GM12878 (cell line): ENCODE results near the gene FAM3B. TPM values are rescaled to one million over a fixed set of nuclear protein-coding genes. Genes with fewer than 3 reads are reported as not detected.

Source experiments
- ATAC-seq: fragments of 200-7000 bp; cut with Tn5 transposase; 3 replicates; pipeline ENCODE4 v1.9.1; 2020; ENCODE audit warnings: mild to moderate bottlenecking, moderate library complexity
- BruUV-seq: library from RNA; stranded (reverse); fragments of 400-500 nt; replicated peaks from 2 replicates; lab custom pipeline; 2021; lab: Mats Ljungman, UMichigan
- CTCF ChIA-PET: fragments of 300-600 bp; sonication (Branson Sonifier 250); formaldehyde crosslinking; extraction: SDS; loops from one replicate; lab custom pipeline; 2021; ENCODE audit warnings: inconsistent platforms; lab: Yijun Ruan, JAX
- POLR2A ChIA-PET: fragments of 350-600 bp; formaldehyde crosslinking; extraction: SDS; loops from one replicate; lab custom pipeline; 2021; ENCODE audit warnings: inconsistent platforms; lab: Charles Lee
- RAD21 ChIA-PET: fragments of 300-600 bp; sonication (Branson Sonifier 250); formaldehyde crosslinking; loops from one replicate; lab custom pipeline; 2023; ENCODE audit warnings: antibody characterized with exemption; ENCODE audit not compliant: unreplicated experiment; lab: Charles Lee
- SMC1A ChIA-PET: fragments of 300-600 bp; sonication (Branson Sonifier 250); formaldehyde crosslinking; loops from one replicate; lab custom pipeline; 2023; ENCODE audit not compliant: unreplicated experiment, uncharacterized antibody; lab: Charles Lee
- DNase-seq: peaks from one replicate; pipeline ENCODE4 v3.0.0-alpha.2; 2011; ENCODE audit warnings: low read depth, low spot score
- FAIRE-seq: peaks from 3 replicates; lab custom pipeline; 2011; peaks lifted over from hg19 to GRCh38; lab: Jason Lieb, UNC
- H2AFZ ChIP-seq: 2 replicates; pipeline ENCODE4 v1.6.0; 2011; ENCODE audit warnings: low read depth, low read length, control low read depth; ENCODE audit not compliant: control insufficient read depth
- H3K27ac ChIP-seq: 2 replicates; pipeline ENCODE4 v1.5.1; 2011; ENCODE audit warnings: control low read depth; ENCODE audit not compliant: control insufficient read depth, insufficient read depth
- H3K27me3 ChIP-seq, 2 experiments: replicated peaks in 1 of 2; 2 replicates each; pipeline versions ENCODE4 v1.6.0 to v1.6.1; 2011; ENCODE audit warnings: low read length in 1 of 2; ENCODE audit not compliant: control insufficient read depth in 2 of 2, insufficient read depth in 2 of 2
- H3K36me3 ChIP-seq, 2 experiments: 2 replicates each; pipeline ENCODE4 v1.5.1; 2011; ENCODE audit warnings: low read length in 1 of 2; ENCODE audit not compliant: control insufficient read depth in 2 of 2, insufficient read depth in 2 of 2
- H3K4me1 ChIP-seq: 2 replicates; pipeline ENCODE4 v1.6.1; 2011; ENCODE audit warnings: mild to moderate bottlenecking, low read length, moderate library complexity, mixed read lengths; ENCODE audit not compliant: control insufficient read depth, insufficient read depth
- H3K4me2 ChIP-seq: 2 replicates; pipeline ENCODE4 v1.6.0; 2011; ENCODE audit warnings: control low read depth; ENCODE audit not compliant: control insufficient read depth, insufficient read depth
- H3K4me3 ChIP-seq: fragments of 200-600 bp; sonication (generic); 2 replicates; pipeline ENCODE4 v1.5.1; 2016
- H3K79me2 ChIP-seq: 2 replicates; pipeline ENCODE4 v1.6.0; 2011; ENCODE audit warnings: low read length; ENCODE audit not compliant: control insufficient read depth, insufficient read depth
- H3K9ac ChIP-seq: 2 replicates; pipeline ENCODE4 v1.8.0; 2011; ENCODE audit warnings: low read length, control low read depth, mixed read lengths; ENCODE audit not compliant: control insufficient read depth, insufficient read depth
- H3K9me3 ChIP-seq: replicated peaks from 3 replicates; pipeline ENCODE4 v1.5.1; 2011; ENCODE audit warnings: mild to moderate bottlenecking, low read length; ENCODE audit not compliant: control insufficient read depth, insufficient read depth
- H4K20me1 ChIP-seq: 2 replicates; pipeline ENCODE4 v1.6.0; 2011; ENCODE audit not compliant: control insufficient read depth, insufficient read depth
- CBX5 ChIP-seq: sonication (generic); IDR thresholded peaks from 2 replicates; pipeline ENCODE4 v1.6.1; 2016; ENCODE audit warnings: low read depth, moderate library complexity, mild to moderate bottlenecking, inconsistent platforms
- DPF2 ChIP-seq: fragments of 450-650 bp; IDR thresholded peaks from 2 replicates; pipeline ENCODE4 v1.6.1; 2017; ENCODE audit warnings: mild to moderate bottlenecking
- MEF2B ChIP-seq: fragments of 450-650 bp; IDR thresholded peaks from 2 replicates; pipeline ENCODE4 v1.6.1; 2018; ENCODE audit warnings: mild to moderate bottlenecking, moderate library complexity; ENCODE audit not compliant: partially characterized antibody, poor library complexity, severe bottlenecking
- NBN ChIP-seq: fragments of 450-650 bp; IDR thresholded peaks from 2 replicates; pipeline ENCODE4 v1.6.1; 2016
- NFXL1 ChIP-seq: fragments of 450-650 bp; IDR thresholded peaks from 2 replicates; pipeline ENCODE4 v1.6.1; 2017; ENCODE audit warnings: antibody characterized with exemption, mild to moderate bottlenecking, borderline replicate concordance
- NRF1 ChIP-seq: conservative IDR thresholded peaks from 2 replicates; pipeline ENCODE4 v1.6.1; 2011; ENCODE audit warnings: mild to moderate bottlenecking, low read depth, low read length, improper control_type of control experiment
- SPI1 ChIP-seq: IDR thresholded peaks from 2 replicates; pipeline ENCODE4 v1.6.1; 2011; ENCODE audit warnings: low read depth, mild to moderate bottlenecking, low read length, moderate library complexity, borderline replicate concordance; ENCODE audit not compliant: insufficient read depth
- SRF ChIP-seq, 2 experiments: IDR thresholded peaks; 2 replicates each; pipeline ENCODE4 v1.6.1; 2011; ENCODE audit warnings: low read depth in 2 of 2, low read length in 2 of 2, mild to moderate bottlenecking in 1 of 2, moderate library complexity in 1 of 2
- YY1 ChIP-seq: IDR thresholded peaks from 2 replicates; pipeline ENCODE4 v1.6.1; 2011; ENCODE audit warnings: low read depth, mild to moderate bottlenecking, low read length
- ZSCAN29 ChIP-seq: fragments of 450-650 bp; IDR thresholded peaks from 2 replicates; pipeline ENCODE4 v1.6.1; 2017; ENCODE audit warnings: mild to moderate bottlenecking, moderate library complexity
- WGBS: methylation state at CpG from one replicate; pipeline ENCODE4 v1.1.6; 2016; ENCODE audit warnings: low lambda C conversion rate; ENCODE audit not compliant: insufficient replicate concordance, insufficient coverage; ENCODE audit errors: missing lambda C conversion rate; 5-methylcytosine and 5-hydroxymethylcytosine counted together
- in situ Hi-C: fragments of 300-500 bp; cut with MboI; formaldehyde crosslinking; loops from 9 replicates; pipeline ENCODE4 v1.14.3; 2018; ENCODE audit warnings: mixed read lengths
- intact Hi-C: fragments of 100-400 bp; cut with micrococcal nuclease; formaldehyde crosslinking; loops from one replicate; pipeline ENCODE4 v1.14.2; 2022; ENCODE audit not compliant: unreplicated experiment
- polyA plus RNA-seq, 11 experiments: library from polyadenylated mRNA; depleted of rRNA in 4 of 11; unstranded in 6 of 11; stranded (reverse) in 5 of 11; fragments of >200 nt; fragmentation: Nextera tagmentation in 4 of 11; fragmentation: Illumina TruSeq in 1 of 11; extraction: Ambion mirVana in 4 of 11; extraction: Trizol in 1 of 11; gene quantifications; 1 replicate in 1 of 11; 2 replicates in 10 of 11; pipeline versions ENCODE4 v1.2.1 to v1.2.3, GENCODE V29; 2011 to 2016; ENCODE audit warnings: inconsistent platforms in 2 of 11, missing spikeins in 2 of 11, low read depth in 1 of 11
- total RNA-seq, 4 experiments: library from RNA; depleted of rRNA in 3 of 4; stranded (reverse); fragments of >200 nt in 3 of 4; fragmentation: Illumina TruSeq in 1 of 4; extraction: Trizol in 1 of 4; gene quantifications; 2 replicates each; pipeline versions ENCODE4 v1.2.1 to v1.2.3, GENCODE V29; 2013 to 2021
- TF ChIP-seq, protein P1 (sequence below): IDR thresholded peaks from 2 replicates; pipeline ENCODE4 v1.6.1; 2012; ENCODE audit warnings: low read depth, low read length, improper control_type of control experiment
- TF ChIP-seq, protein P2 (sequence below): fragments of 450-650 bp; IDR thresholded peaks from 2 replicates; pipeline ENCODE4 v1.6.1; 2017; ENCODE audit warnings: mild to moderate bottlenecking

Gene FAM3B
- total and polyA plus RNA-seq, 10 of the 15 experiments (the other 5 are each of a cell fraction or from before 2014, with no cell fraction given) = 0.12 TPM; not detected in 9

DNA sequence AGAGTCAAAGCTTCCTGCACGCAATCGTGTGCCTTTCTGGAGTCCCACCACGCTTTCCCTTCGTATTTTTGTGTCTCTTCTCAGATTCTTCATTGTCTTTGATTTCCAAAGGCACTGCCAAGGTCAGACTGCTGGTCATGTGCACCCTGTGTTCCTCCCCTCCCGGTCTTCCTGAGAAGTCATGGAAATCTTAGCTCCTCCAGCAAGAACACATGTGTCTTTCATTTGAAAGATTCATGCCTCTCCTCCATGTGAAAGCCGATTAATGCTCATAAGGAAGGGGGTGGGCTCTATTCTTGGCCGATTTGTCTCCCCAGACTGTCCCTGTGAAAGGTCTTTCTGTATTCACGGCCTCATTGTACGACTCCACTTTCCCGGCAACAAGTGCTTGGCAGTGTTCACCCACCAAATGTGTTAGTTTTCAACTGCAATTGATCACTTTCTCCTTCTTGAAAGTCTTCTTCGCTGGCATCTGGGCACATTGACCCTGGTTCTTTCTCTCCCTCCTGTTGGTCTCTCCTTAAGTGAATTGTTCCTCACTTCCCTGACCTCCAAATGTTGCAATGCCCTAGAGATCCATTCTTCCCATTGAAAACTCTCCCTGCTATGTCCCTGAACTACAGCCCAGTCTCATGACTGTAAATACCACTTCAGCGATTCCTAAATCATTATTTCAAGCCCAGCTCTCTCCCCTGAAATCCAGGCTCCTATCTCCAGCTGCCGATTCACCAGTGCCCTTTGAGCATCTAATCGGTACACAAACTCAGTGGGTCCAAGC, 70.6 kb downstream of the FAM3B start:
- Histone ChIP-seq H3K27ac (no peak overlapping the region), H3K4me3 (no peak overlapping the region), H3K4me1 (no peaks in the 10 kb centered on the region), H3K27me3 (no peaks in the 10 kb centered on the region), H3K36me3 (peaks cover 5 to 22% of the 10 kb centered on the region in 2 experiments; a peak in 3 of 4 replicates), H3K9ac (no peak overlapping the region), H3K9me3 (no peaks in the 10 kb centered on the region), H3K4me2 (no peak overlapping the region), H4K20me1 (no peaks in the 10 kb centered on the region), H3K79me2 (no peaks in the 10 kb centered on the region), H2AFZ (no peak overlapping the region)
- DNase-seq (no peak), FAIRE-seq (no peak), ATAC-seq (no peak)
- BruUV-seq = no TSS peak
- no peak for TF ChIP-seq SRF (IDR thresholded peaks at IDR 0.05; ENCODE audit: low read depth in 2 of 2, low read length in 2 of 2)
- no peak for TF ChIP-seq CBX5
- TF ChIP-seq DPF2 = no peak
- no peak for TF ChIP-seq YY1
- no peak for TF ChIP-seq NBN
- TF ChIP-seq, protein P1, sequence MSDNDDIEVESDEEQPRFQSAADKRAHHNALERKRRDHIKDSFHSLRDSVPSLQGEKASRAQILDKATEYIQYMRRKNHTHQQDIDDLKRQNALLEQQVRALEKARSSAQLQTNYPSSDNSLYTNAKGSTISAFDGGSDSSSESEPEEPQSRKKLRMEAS = no peak
- no peak for TF ChIP-seq NRF1
- no peak for TF ChIP-seq NFXL1
- TF ChIP-seq, protein P2, sequence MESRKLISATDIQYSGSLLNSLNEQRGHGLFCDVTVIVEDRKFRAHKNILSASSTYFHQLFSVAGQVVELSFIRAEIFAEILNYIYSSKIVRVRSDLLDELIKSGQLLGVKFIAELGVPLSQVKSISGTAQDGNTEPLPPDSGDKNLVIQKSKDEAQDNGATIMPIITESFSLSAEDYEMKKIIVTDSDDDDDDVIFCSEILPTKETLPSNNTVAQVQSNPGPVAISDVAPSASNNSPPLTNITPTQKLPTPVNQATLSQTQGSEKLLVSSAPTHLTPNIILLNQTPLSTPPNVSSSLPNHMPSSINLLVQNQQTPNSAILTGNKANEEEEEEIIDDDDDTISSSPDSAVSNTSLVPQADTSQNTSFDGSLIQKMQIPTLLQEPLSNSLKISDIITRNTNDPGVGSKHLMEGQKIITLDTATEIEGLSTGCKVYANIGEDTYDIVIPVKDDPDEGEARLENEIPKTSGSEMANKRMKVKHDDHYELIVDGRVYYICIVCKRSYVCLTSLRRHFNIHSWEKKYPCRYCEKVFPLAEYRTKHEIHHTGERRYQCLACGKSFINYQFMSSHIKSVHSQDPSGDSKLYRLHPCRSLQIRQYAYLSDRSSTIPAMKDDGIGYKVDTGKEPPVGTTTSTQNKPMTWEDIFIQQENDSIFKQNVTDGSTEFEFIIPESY = no peak
- no peak for TF ChIP-seq ZSCAN29
- no peak for TF ChIP-seq MEF2B
- TF ChIP-seq SPI1 = no peak
- intact Hi-C loops (no loop called here), in situ Hi-C loops (no loop called here)
- WGBS = 92% methylated on average over 14 of the region's 14 CpGs
- ChIA-PET CTCF (interaction anchor here (1.4 kb wide), 1 partner anchor 104 kb away, joined by 3 read pairs; no protein-coding TSS in a partner anchor), SMC1A (interaction anchor here (1.2 kb wide), 1 partner anchor 15 kb away, joined by 3 read pairs; no protein-coding TSS in a partner anchor), POLR2A (no interaction called here), RAD21 (no interaction called here)
